Muscle of leg (tissue), 11 donors: Measurements from ENCODE around the gene DDX11. TPM values are rescaled to one million over a fixed set of nuclear protein-coding genes. Genes with fewer than 3 reads are reported as not detected.
"Not testable (repeated sequence)": the region's sequence is repeated elsewhere in the genome, so short reads cannot be mapped to it uniquely, and the experiment has no call there.

Experiments
- DNase-seq: peaks from one replicate; pipeline ENCODE4 v3.0.0; 2013
- H3K27ac ChIP-seq: one replicate; pipeline ENCODE4 v1.5.1; 2013; ENCODE audit warnings: mild to moderate bottlenecking, low read length, control low read depth
- H3K27me3 ChIP-seq: one replicate; pipeline ENCODE4 v1.6.1; 2013; ENCODE audit warnings: low read length; ENCODE audit not compliant: control insufficient read depth, insufficient read depth
- H3K36me3 ChIP-seq: one replicate; pipeline ENCODE4 v1.6.1; 2013; ENCODE audit warnings: low read length; ENCODE audit not compliant: control insufficient read depth, insufficient read depth
- H3K4me1 ChIP-seq: one replicate; pipeline ENCODE4 v1.6.1; 2013; ENCODE audit warnings: low read length; ENCODE audit not compliant: control insufficient read depth, insufficient read depth
- H3K4me3 ChIP-seq: one replicate; pipeline ENCODE4 v1.5.1; 2013; ENCODE audit warnings: low read length, control low read depth
- H3K9me3 ChIP-seq: replicated peaks from 2 replicates; pipeline ENCODE4 v1.6.1; 2013; ENCODE audit warnings: low read depth, low read length; ENCODE audit not compliant: control insufficient read depth
- WGBS: methylation state at CpG from one replicate; pipeline ENCODE4 v1.1.5; 2013; ENCODE audit warnings: missing lambda C conversion rate; ENCODE audit not compliant: insufficient coverage; 5-methylcytosine and 5-hydroxymethylcytosine counted together
- polyA plus RNA-seq, 8 donors: library from polyadenylated mRNA; unstranded; fragments of 120-200 nt; gene quantifications; one replicate each; pipeline versions ENCODE4 v1.2.1 to v1.2.3, GENCODE V29; 2013; ENCODE audit warnings: inconsistent platforms in 1 of 8, low replicate concordance in 1 of 8; ENCODE audit not compliant: insufficient read length in 8 of 8, insufficient read depth in 1 of 8
- total RNA-seq: library from RNA; stranded (reverse); fragments of 120-200 nt; gene quantifications from one replicate; pipeline ENCODE4 v1.2.4, GENCODE V29; 2013

DDX11 gene
- total and polyA plus RNA-seq, 9 donors: 21.1 to 53.9 (median 29.2) TPM

DNA sequence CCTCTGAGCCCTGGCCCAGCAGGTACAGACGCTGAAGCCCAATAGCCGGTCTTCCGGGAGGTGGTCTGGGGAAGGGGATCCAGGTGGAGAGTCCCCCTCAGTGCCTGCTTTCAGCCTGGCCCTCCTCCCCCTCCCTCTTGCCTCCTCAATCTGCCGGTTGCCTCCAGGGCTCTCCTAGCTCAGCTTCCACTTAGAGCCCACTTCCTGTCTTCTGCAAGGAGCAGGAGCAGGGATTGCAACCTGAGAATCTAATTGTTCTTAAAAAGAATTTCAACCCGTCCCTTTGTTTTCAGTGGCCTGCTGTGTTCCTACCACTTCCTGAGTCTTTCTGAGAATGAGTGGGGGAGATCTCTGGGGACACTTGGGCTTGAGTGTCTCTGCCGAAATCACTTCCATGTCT is 6.6 kb downstream of the DDX11 start:
- not testable (repeated sequence) for H3K4me1 ChIP-seq, H3K27ac ChIP-seq, H3K9me3 ChIP-seq

DNA sequence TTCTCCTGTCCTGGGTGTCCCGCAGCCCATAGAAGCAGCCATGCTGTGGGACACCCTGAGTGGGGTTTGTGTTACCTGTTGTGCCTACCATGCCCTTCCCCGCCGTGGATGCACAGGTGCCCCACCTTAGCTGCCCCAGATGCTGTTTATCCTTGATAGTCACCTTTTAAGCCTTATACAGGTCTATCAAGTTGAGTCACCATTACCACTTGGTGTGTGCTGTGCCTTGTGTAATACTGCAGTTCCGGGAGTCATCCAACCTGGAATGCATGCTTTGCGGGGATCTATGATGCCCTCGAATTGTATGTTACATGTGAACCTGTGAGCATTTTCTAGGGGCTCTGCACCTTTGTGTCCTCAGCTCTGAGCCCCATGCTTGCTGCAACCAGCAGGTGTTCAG is 7.6 kb downstream of the DDX11 start:
- peaks cover 15% of the 10 kb centered on the region for H3K36me3 ChIP-seq
- 90% methylated on average over 3 of the region's 6 CpGs for WGBS
- not testable (repeated sequence) for DNase-seq, H3K27ac ChIP-seq, H3K4me1 ChIP-seq, H3K4me3 ChIP-seq, H3K27me3 ChIP-seq, H3K9me3 ChIP-seq

More for the DNA sequence above, 6.6 kb downstream of the DDX11 start:
- H3K4me3 ChIP-seq, H3K27me3 ChIP-seq, DNase-seq: not testable (repeated sequence)
- WGBS: 0% methylated on average over 1 of the region's 6 CpGs
- H3K36me3 ChIP-seq: peaks cover 12% of the 10 kb centered on the region

DNA sequence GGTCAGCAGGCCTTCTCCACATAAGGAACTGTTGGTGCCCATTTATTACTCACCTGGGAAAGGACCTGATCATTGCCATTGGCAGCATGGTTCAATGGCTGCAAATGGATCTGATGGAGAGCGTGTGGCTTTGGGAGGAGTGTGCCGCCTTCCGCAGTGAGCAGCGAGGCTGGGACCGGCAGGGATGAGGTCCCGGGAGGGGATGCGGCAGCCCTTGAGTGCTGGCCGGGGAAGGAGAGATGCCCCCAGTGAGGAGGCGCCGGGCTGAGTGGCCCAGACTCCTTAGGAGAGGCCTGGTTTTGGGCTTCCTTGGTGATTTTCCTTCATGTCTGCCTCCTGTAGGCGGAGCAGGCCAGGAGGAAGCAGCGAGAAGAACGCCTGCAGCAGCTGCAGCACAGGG is 10.6 kb downstream of the DDX11 start:
- 91% methylated on average over 8 of the region's 13 CpGs for WGBS
- H3K4me3 ChIP-seq, H3K4me1 ChIP-seq, H3K27ac ChIP-seq, H3K27me3 ChIP-seq, DNase-seq, H3K9me3 ChIP-seq: not testable (repeated sequence)
- H3K36me3 ChIP-seq: peaks cover 30% of the 10 kb centered on the region

DNA sequence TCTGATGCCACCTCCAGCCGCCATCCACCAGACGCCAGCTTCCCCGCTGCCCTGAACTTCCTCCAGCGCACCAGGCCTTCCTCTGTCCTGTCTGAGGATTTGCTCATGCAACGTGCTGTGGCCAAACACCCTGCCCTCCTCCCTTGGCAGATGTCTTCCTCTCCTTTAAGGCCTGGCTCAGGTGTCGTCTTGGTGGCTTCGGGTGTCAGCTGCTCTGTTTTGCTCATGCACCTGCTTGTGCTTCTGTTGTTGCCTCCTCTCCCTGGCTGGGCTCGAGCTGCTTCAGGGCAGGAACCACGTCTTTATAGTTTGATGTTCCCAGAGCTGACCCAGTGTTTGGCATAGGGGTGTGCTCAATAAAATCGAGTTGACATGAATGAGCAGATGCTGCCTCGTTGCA is 12.4 kb downstream of the DDX11 start:
- not testable (repeated sequence) for H3K9me3 ChIP-seq, H3K27ac ChIP-seq, H3K4me3 ChIP-seq, H3K4me1 ChIP-seq, DNase-seq, H3K27me3 ChIP-seq
- peaks cover 34% of the 10 kb centered on the region for H3K36me3 ChIP-seq
- WGBS: 90% methylated on average over 5 of the region's 11 CpGs

DNA sequence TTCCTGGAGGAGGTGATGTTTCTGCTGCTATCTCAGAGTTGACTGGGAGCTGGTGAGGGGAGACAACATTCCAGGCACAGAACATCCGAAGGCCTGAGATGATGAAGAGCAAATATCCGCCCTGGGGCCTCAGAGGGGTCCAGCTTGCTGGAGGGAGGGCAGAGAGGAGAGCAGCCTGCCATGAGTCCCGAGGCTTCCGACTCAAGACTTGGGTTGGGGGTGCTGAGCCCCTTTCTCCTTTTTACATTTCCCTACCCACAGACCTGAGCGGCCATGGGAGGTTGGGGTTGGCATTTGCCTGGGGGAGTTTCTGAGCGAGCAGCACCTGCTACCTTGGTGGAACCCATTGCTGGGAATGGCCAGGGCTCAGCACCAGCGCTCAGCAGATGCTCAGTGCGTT is 13.8 kb downstream of the DDX11 start:
- not testable (repeated sequence) for H3K27me3 ChIP-seq, H3K4me3 ChIP-seq, H3K4me1 ChIP-seq, H3K9me3 ChIP-seq, DNase-seq, H3K27ac ChIP-seq
- no CpG with 5 or more reads among the region's 8 CpGs for WGBS
- peaks cover 40% of the 10 kb centered on the region for H3K36me3 ChIP-seq

DNA sequence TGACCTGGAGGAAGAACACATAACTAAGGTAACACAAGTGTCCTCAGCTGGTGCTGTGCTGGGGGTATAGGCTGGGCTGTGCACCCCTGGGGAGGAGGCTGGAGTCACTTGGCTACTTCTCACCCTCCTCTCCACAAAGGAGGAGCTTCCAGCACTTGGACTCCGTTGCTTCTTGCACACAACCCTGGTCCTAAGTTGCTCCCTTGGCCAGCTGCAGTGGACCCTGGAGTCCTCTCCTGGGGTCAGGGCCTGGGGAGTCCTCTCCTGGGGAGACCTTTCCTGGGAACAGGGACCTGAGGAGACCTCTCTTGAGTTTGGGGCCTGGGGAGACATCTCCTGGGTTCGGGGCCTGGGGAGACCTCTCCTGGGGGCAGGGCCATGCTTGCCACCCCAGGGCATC is 14.3 kb downstream of the DDX11 start:
- H3K9me3 ChIP-seq, H3K4me3 ChIP-seq, DNase-seq, H3K27me3 ChIP-seq, H3K27ac ChIP-seq, H3K4me1 ChIP-seq: not testable (repeated sequence)
- no CpG with 5 or more reads among the region's 2 CpGs for WGBS
- peaks cover 41% of the 10 kb centered on the region for H3K36me3 ChIP-seq

DNA sequence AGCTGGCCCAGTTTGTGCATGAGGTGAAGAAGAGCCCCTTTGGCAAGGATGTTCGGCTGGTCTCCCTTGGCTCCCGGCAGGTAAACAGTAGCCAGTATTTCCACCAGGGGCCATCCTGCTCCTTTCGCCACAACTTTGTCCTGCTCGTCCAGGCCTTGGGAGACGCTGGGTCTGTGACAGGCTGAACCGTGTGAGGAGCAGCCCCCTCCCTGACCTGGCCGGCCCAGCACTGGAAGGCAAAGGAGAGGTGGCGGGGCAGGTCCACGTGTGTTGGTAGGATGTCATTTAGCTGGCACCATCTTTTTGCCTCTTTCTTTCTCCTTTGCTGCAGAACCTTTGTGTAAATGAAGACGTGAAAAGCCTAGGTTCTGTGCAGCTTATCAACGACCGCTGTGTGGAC is 15.4 kb downstream of the DDX11 start:
- peaks cover 38% of the 10 kb centered on the region for H3K36me3 ChIP-seq
- no peak for DNase-seq
- H3K4me3 ChIP-seq: no peak overlapping the region
- no peaks in the 10 kb centered on the region for H3K4me1 ChIP-seq
- no peaks in the 10 kb centered on the region for H3K27me3 ChIP-seq
- no peak overlapping the region for H3K27ac ChIP-seq
- WGBS: 76% methylated on average over 8 of the region's 12 CpGs
- H3K9me3 ChIP-seq: no peaks in the 10 kb centered on the region

DNA sequence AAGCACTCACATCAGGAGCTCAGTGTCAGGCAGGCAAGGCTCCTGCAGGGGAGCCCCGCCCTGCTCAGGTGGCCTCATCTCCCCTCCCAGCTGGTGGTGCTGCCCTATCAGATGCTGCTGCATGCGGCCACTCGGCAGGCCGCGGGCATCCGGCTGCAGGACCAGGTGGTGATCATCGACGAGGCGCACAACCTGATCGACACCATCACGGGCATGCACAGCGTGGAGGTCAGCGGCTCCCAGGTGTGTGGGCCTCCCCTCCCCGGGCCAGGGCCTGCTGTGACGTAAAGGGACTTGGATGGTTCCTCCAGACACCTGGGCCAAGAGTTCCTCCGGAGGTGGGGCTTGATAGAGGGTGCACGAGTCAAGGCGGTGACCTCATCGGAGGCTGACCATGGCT is 18.0 kb downstream of the DDX11 start:
- not testable (repeated sequence) for H3K4me3 ChIP-seq, DNase-seq, H3K27ac ChIP-seq, H3K4me1 ChIP-seq, H3K27me3 ChIP-seq, H3K9me3 ChIP-seq
- WGBS: 95% methylated on average over 15 of the region's 19 CpGs
- peaks cover 35% of the 10 kb centered on the region for H3K36me3 ChIP-seq

DNA sequence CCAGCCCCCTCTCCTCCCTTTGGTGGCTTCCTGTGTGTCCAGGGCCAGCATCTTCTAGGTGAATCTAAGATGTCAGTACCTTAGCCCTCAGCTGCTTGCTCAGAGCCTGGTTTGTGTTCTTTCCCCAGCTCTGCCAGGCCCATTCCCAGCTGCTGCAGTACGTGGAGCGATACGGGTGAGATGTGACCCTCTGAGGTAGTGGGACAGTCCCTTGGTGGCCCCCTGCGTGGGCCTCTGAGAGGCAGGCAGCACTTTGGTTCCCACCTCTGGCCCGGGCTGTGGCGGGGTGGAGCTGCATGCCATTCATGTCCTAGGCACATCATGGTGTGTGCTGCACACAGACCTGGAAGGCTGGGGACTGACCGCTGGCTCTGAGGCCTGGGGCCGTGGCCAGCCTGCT is 19.1 kb downstream of the DDX11 start:
- H3K9me3 ChIP-seq, H3K27me3 ChIP-seq, DNase-seq, H3K27ac ChIP-seq, H3K4me3 ChIP-seq, H3K4me1 ChIP-seq: not testable (repeated sequence)
- 94% methylated on average over 3 of the region's 8 CpGs for WGBS
- peaks cover 33% of the 10 kb centered on the region for H3K36me3 ChIP-seq

DNA sequence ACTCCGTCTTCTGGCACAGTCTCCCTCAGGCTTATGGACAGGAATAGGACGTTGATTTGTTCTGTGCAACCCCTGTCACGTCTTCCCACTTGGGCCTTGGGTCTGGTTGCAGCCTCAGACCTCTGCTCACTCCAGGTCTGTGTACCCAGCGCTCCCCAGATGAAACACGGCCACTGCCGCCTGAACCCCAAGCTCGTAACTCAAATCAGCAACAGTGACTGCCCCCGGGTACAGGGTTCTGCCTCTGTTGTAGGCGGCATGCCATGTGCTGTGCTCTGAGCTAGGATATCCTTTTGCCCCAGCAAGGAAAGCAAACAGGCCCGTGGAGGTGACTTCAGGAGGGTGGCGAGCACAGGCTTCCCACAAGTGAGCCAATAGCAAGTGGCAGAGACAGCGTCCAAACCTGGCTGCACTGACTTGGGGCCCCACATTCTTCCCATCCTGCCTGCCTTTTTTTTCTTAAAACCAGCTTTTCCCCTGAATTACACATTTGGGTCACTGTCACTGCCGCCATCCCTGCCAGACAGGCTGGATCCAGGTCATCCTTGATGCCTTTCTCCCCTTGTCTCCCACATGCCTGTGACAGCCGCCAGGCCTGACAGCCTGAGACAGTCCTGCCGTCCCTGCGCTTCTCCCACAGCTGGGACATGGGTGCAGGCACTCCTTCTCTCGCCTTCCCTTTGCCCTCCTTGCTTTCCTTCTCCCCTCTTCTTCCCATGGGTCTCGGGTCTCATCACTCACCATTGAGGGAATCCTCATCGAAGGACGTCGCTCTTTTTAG is 21.6 kb downstream of the DDX11 start:
- not testable (repeated sequence) for DNase-seq, H3K9me3 ChIP-seq, H3K27ac ChIP-seq, H3K4me1 ChIP-seq, H3K4me3 ChIP-seq, H3K27me3 ChIP-seq
- H3K36me3 ChIP-seq: peaks cover 19% of the 10 kb centered on the region
- WGBS: 86% methylated on average over 8 of the region's 21 CpGs
